ENCODE results near the gene PDZD2. TPM values are rescaled to one million over a fixed set of nuclear protein-coding genes. Genes with fewer than 3 reads are reported as not detected.

The PDZD2 gene
- total RNA-seq, 1 experiment from 2014 or later: 0.37 TPM

DNA sequence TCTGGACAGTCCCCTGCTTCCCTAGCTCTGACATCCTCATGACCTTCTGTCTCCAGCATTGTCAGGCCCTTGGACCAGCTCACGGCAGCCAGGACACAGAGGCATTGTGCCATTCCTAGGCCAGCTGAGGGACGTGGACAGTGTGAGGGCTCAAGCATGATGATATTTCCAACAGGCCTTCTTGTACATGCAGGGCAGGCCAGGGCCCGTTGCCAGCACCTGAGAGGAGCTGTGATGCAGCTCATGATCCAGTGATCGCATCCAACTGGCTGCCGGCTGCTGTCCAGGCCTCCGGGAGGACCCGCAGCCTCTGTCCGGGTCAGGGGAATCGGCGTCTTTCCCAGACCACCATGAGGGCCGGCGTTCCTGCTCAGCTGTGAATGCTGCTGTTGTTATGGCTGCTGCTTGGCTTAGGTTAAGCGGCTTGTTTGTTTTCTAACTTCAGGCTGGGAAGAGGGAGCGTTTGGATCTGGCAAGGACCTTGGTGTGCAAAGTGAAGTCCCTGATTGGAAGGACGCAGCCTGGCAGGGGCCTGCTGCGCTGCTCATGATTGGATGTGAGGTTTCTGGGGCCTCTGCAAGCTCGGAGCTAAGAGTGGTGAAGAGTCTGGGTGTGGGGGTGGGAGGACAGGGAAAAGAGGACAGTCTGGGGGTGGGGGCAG lies 53.8 kb downstream of the PDZD2 start (continued):
- TF ChIP-seq, protein P1, sequence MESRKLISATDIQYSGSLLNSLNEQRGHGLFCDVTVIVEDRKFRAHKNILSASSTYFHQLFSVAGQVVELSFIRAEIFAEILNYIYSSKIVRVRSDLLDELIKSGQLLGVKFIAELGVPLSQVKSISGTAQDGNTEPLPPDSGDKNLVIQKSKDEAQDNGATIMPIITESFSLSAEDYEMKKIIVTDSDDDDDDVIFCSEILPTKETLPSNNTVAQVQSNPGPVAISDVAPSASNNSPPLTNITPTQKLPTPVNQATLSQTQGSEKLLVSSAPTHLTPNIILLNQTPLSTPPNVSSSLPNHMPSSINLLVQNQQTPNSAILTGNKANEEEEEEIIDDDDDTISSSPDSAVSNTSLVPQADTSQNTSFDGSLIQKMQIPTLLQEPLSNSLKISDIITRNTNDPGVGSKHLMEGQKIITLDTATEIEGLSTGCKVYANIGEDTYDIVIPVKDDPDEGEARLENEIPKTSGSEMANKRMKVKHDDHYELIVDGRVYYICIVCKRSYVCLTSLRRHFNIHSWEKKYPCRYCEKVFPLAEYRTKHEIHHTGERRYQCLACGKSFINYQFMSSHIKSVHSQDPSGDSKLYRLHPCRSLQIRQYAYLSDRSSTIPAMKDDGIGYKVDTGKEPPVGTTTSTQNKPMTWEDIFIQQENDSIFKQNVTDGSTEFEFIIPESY (IDR thresholded peaks at IDR 0.05; ENCODE audit: extremely low read depth, insufficient replicate concordance, low read length): no peak
- TF ChIP-seq POLR2A (IDR thresholded peaks at IDR 0.05; ENCODE audit: borderline replicate concordance, extremely low read depth, insufficient read depth, insufficient read length) (no peak), TCF7L2 (IDR thresholded peaks at IDR 0.05; ENCODE audit: borderline replicate concordance, extremely low read depth, insufficient read depth, insufficient read length) (no peak), ELF1 (IDR thresholded peaks at IDR 0.05; ENCODE audit: borderline replicate concordance, low read depth) (no peak), JUND (IDR thresholded peaks at IDR 0.05) (no peak), CBX3 (IDR thresholded peaks at IDR 0.05; ENCODE audit: low read depth) (no peak)

DNA sequence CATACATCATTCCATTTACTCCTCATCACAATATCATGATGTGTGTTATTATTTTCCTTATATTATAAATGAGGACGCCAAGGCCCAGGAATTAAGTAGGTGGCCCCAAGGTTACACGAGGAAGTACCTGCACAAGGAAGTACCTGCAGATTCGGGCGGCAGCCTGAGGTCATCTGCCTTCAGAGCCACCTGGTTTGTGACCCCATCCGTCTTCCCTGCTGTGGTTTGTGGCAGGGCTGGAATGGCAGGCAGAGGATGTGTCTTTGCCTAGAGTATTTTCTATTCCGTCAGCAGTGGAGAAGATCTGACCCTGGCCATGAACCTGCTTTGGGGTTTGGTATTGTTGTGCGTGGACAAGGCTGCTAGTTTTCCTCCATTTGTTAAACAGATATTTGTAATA lies 59.7 kb downstream of the PDZD2 start:
- TF ChIP-seq, protein P2, sequence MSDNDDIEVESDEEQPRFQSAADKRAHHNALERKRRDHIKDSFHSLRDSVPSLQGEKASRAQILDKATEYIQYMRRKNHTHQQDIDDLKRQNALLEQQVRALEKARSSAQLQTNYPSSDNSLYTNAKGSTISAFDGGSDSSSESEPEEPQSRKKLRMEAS (IDR thresholded peaks at IDR 0.05): no peak
- TF ChIP-seq FOSL1 (IDR thresholded peaks at IDR 0.05; ENCODE audit: low read depth) (no peak), SIN3A (IDR thresholded peaks at IDR 0.05; ENCODE audit: low read depth) (no peak)
- no TSS peak for BruUV-seq (replicated peaks)
- Histone ChIP-seq H3K79me2 (ENCODE audit: insufficient read depth, low read length) (no peaks in the 10 kb centered on the region), H3K4me3 (replicated peaks in 1 of 2; ENCODE audit: low read depth in 1 of 2, low read length in 2 of 2) (no peak overlapping the region), H3K36me3 (ENCODE audit: control insufficient read depth in 1 of 2, insufficient read depth in 2 of 2, low read length in 2 of 2) (no peaks in the 10 kb centered on the region), H3K27ac (ENCODE audit: low read depth, low read length) (no peak overlapping the region), H3K9me3 (ENCODE audit: control insufficient read depth in 1 of 2, insufficient read depth in 1 of 2, low read depth in 1 of 2, low read length in 2 of 2) (no peaks in the 10 kb centered on the region), H3K27me3 (ENCODE audit: insufficient read depth, low read length) (no peaks in the 10 kb centered on the region), H3K4me2 (ENCODE audit: low read length) (no peak overlapping the region), H3K4me1 (ENCODE audit: control insufficient read depth in 1 of 2, insufficient read depth in 2 of 2, low read length in 2 of 2) (no peaks in the 10 kb centered on the region), H2AFZ (ENCODE audit: low read depth, low read length, poor library complexity, severe bottlenecking) (no peak overlapping the region), H3K9me2 (ENCODE audit: insufficient read depth) (no peaks in the 10 kb centered on the region), H4K20me1 (ENCODE audit: insufficient read depth) (no peaks in the 10 kb centered on the region), H3K9ac (ENCODE audit: low read length) (no peak overlapping the region)
- ChIA-PET POLR2A (no interaction called here), CTCF (no interaction called here), RAD21 (ENCODE audit: low non-redundant PET in 1 of 2, low total read pairs in 2 of 2, uncharacterized antibody in 2 of 2, unreplicated experiment in 2 of 2) (no interaction called here)
- DNase-seq (ENCODE audit: low read depth, low spot score) (no peak), ATAC-seq (no peak)
- intact Hi-C loops (cut with micrococcal nuclease): no loop called here
